Endothelial cell (in vitro differentiated cells): Measurements from ENCODE around the gene RIPOR3. TPM values are rescaled to one million over a fixed set of nuclear protein-coding genes. Genes with fewer than 3 reads are reported as not detected.
"Not testable (repeated sequence)": the region's sequence is repeated elsewhere in the genome, so short reads cannot be mapped to it uniquely, and the experiment has no call there.

Experiments used
- DNase-seq: peaks from one replicate; pipeline ENCODE4 v3.0.0; 2021; ENCODE audit warnings: low spot score
- H3K27ac Mint-ChIP-seq: one replicate; pipeline ENCODE4 v1.8.0; 2021; ENCODE audit warnings: mixed read lengths, inconsistent platforms; ENCODE audit not compliant: unreplicated experiment
- H3K27me3 Mint-ChIP-seq: one replicate; pipeline ENCODE4 v1.8.0; 2021; ENCODE audit warnings: mild to moderate bottlenecking, moderate library complexity, mixed read lengths, inconsistent platforms; ENCODE audit not compliant: unreplicated experiment
- H3K36me3 Mint-ChIP-seq: one replicate; pipeline ENCODE4 v1.8.0; 2021; ENCODE audit warnings: mild to moderate bottlenecking, low read depth, mixed read lengths, inconsistent platforms; ENCODE audit not compliant: unreplicated experiment
- H3K4me1 Mint-ChIP-seq: one replicate; pipeline ENCODE4 v1.8.0; 2021; ENCODE audit warnings: mild to moderate bottlenecking, mixed read lengths, inconsistent platforms; ENCODE audit not compliant: unreplicated experiment
- H3K4me3 Mint-ChIP-seq: one replicate; pipeline ENCODE4 v1.8.0; 2021; ENCODE audit warnings: mild to moderate bottlenecking, mixed read lengths, inconsistent platforms; ENCODE audit not compliant: unreplicated experiment
- H3K9me3 Mint-ChIP-seq: one replicate; pipeline ENCODE4 v1.8.0; 2021; ENCODE audit warnings: mixed read lengths, inconsistent platforms; ENCODE audit not compliant: unreplicated experiment
- total RNA-seq: library from RNA; stranded (reverse); fragmentation: NEBNext Ultra II Directional; extraction: Animal tissue kit (Norgen Biotek cat#: 25700); gene quantifications from one replicate; pipeline ENCODE4 v1.2.1, GENCODE V29; 2021; ENCODE audit not compliant: unreplicated experiment
- TF ChIP-seq, protein P1 (sequence below): fragments of 200-600 bp; sonication (generic); IDR thresholded peaks from one replicate; pipeline ENCODE4 v1.5.0; 2021; ENCODE audit warnings: antibody characterized with exemption; ENCODE audit not compliant: unreplicated experiment

Gene RIPOR3
- total RNA-seq, 1 donor from 2014 or later: 11.2 TPM

DNA sequence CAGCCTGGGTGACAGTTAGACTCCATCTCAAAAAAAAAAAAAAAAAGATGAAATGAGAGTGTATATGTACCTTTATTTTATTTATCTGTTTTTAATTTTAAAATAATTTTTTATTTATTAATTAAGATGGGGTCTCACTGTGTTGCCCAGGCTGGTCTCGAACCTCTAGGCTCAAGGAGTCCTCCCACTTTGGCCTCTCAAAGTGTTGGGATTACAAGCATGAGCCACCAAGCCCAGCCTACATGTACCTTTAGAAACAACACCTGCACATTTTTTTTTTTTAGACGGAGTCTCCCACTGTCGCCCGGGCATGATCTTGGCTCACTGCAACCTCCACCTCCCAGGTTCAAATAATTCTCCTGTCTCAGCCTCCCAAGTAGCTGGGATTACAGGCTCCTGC lies 28.0 kb upstream of the RIPOR3 start:
- H3K9me3 Mint-ChIP-seq: no peaks in the 10 kb centered on the region
- DNase-seq: no peak
- H3K36me3 Mint-ChIP-seq: no peaks in the 10 kb centered on the region
- H3K4me3 Mint-ChIP-seq: no peak overlapping the region
- no peak overlapping the region for H3K27ac Mint-ChIP-seq
- TF ChIP-seq, protein P1, sequence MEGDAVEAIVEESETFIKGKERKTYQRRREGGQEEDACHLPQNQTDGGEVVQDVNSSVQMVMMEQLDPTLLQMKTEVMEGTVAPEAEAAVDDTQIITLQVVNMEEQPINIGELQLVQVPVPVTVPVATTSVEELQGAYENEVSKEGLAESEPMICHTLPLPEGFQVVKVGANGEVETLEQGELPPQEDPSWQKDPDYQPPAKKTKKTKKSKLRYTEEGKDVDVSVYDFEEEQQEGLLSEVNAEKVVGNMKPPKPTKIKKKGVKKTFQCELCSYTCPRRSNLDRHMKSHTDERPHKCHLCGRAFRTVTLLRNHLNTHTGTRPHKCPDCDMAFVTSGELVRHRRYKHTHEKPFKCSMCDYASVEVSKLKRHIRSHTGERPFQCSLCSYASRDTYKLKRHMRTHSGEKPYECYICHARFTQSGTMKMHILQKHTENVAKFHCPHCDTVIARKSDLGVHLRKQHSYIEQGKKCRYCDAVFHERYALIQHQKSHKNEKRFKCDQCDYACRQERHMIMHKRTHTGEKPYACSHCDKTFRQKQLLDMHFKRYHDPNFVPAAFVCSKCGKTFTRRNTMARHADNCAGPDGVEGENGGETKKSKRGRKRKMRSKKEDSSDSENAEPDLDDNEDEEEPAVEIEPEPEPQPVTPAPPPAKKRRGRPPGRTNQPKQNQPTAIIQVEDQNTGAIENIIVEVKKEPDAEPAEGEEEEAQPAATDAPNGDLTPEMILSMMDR: no peak
- peaks cover 1% of the 10 kb centered on the region for H3K27me3 Mint-ChIP-seq
- no peaks in the 10 kb centered on the region for H3K4me1 Mint-ChIP-seq

DNA sequence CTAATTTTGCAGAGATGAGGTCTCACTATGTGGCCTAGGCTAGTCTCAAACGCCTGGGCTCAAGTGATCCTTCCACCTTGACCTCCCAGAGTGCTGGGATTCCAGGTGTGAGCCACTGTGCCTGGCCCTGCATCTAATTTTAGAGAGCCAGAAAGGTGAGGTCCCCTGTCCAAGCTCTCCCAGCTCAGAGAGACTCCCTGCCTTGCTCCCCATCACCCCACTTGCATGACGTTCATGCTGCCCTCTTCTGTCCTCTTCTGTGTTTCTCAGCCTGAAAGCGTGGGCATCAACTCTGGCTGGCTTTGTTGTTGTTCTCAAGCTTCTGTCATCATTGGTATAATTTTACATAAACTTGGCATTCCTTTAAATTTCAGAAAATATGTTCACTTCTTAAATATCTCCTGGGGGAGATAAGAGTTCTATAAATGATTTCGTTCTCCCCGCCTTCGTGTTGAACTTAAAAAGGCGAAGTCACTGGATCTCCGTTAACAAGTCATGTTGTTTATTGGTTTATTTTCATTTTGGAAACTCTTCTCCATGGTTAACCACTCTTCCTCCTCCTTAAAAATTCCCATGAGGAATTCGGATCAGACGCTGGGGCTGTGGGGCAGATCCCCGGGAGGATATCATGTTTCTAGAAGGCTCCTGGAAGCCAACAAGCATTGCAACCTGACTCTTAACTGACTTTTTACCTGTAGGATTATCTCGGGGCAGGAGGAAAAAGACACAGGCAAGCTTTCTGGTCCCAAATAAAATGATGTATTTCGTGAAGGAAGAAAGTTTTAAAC lies 26.8 kb upstream of the RIPOR3 start:
- no peaks in the 10 kb centered on the region for H3K9me3 Mint-ChIP-seq
- H3K36me3 Mint-ChIP-seq: no peaks in the 10 kb centered on the region
- TF ChIP-seq, protein P1: no peak
- no peak for DNase-seq
- no peaks in the 10 kb centered on the region for H3K4me1 Mint-ChIP-seq
- H3K4me3 Mint-ChIP-seq: no peak overlapping the region
- peaks cover 1% of the 10 kb centered on the region for H3K27me3 Mint-ChIP-seq
- H3K27ac Mint-ChIP-seq: no peak overlapping the region

DNA sequence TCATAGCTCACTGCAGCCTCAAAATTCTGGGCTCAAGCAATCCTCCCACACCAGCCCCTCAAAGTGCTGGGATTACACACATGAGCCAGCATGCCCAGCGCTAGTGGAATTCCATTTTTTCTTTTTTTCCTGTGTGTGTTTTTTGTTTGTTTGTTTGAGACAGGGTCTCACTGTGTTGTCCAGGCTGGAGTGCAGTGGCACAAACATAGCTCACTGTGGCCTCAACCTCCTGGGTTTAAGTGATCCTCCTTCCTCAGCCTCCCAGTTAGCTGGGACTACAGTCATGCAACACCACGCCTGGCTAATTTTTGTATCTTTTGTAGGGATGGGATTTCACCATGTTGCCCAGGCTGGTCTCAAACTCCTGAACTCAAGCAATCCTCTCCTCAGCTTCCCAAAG lies 26.0 kb upstream of the RIPOR3 start:
- H3K27me3 Mint-ChIP-seq: peaks cover 4% of the 10 kb centered on the region
- TF ChIP-seq, protein P1: no peak
- no peak for DNase-seq
- no peak overlapping the region for H3K4me3 Mint-ChIP-seq
- H3K36me3 Mint-ChIP-seq: no peaks in the 10 kb centered on the region
- no peaks in the 10 kb centered on the region for H3K9me3 Mint-ChIP-seq
- H3K27ac Mint-ChIP-seq: no peak overlapping the region
- H3K4me1 Mint-ChIP-seq: no peaks in the 10 kb centered on the region

DNA sequence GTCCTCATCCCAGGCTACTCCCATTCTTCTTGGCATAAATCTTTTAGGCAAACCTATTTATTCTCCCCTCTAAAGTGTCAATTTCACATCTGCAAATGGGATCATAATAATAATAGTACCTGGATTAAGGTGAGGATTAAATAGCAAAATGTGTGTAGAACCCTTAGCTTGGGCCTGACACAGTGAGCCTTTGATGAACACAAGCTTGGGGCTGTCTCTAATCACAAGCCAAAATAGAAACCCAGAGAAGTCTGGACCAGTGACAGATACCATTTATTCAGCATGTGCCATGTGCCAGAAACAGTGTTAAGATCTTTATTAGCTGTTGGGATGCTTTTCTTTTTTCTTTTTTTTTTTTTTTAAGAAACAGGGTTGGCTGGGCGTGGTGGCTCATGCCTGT lies 25.2 kb upstream of the RIPOR3 start:
- Mint-ChIP-seq H3K27ac (no peak overlapping the region), H3K36me3 (no peaks in the 10 kb centered on the region), H3K4me1 (no peaks in the 10 kb centered on the region), H3K4me3 (no peak overlapping the region), H3K27me3 (peaks cover 4% of the 10 kb centered on the region), H3K9me3 (no peaks in the 10 kb centered on the region)
- DNase-seq: no peak
- TF ChIP-seq, protein P1: no peak

DNA sequence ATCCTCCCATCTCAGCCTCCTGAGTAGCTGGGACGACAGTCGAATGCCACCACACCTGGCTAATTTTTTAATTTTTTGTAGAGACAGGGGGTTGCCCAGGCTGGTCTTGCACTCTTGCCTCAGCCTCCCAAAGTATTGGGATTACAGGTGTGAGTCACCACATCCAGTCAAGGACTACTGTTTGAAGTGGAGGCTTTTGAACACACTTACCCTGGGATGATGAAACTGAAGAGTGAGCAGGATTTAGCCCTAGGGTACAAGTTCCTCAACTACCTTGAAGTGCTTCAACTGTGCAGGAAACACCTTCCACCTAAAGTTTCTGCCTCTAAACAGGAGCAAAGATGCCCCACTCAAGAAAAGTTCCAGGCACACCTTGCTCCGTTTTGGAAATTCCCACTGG lies 24.4 kb upstream of the RIPOR3 start:
- peaks cover 4% of the 10 kb centered on the region for H3K27me3 Mint-ChIP-seq
- no peak overlapping the region for H3K27ac Mint-ChIP-seq
- no peaks in the 10 kb centered on the region for H3K9me3 Mint-ChIP-seq

DNA sequence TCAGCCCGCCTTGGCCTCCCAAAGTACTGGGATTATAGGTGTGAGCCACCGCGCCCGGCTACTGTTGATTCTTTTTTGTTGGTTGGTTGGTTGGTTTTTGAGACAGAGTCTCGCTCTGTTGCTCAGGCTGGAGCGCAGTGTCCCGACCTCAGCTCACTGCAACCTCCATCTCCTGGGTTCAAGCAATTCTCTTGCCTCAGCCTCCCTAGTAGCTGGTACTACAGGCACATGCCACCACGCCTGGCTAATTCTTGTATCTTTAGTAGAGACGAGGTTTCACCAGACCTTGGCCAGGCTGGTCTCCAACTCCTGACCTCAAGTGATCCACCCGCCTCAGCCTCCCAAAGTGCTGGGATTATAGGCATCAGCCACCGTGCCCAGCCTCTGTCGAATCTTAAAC lies 23.1 kb upstream of the RIPOR3 start:
- H3K36me3 Mint-ChIP-seq, H3K4me3 Mint-ChIP-seq, H3K4me1 Mint-ChIP-seq, H3K27ac Mint-ChIP-seq, H3K9me3 Mint-ChIP-seq, DNase-seq, H3K27me3 Mint-ChIP-seq: not testable (repeated sequence)

More for the DNA sequence above, 24.4 kb upstream of the RIPOR3 start:
- TF ChIP-seq, protein P1: no peak
- DNase-seq: no peak
- Mint-ChIP-seq H3K4me1 (no peaks in the 10 kb centered on the region), H3K4me3 (no peak overlapping the region), H3K36me3 (no peaks in the 10 kb centered on the region)
